Calu3 (cell line): Measurements from ENCODE around the gene TBKBP1. TPM values are rescaled to one million over a fixed set of nuclear protein-coding genes. Genes with fewer than 3 reads are reported as not detected.

Experiments
- BruUV-seq: library from RNA; stranded (reverse); fragments of 400-500 nt; replicated peaks from 2 replicates; lab custom pipeline; 2021; lab: Mats Ljungman, UMichigan
- CTCF ChIA-PET: fragments of 300-600 bp; sonication (Branson Sonifier 250); formaldehyde crosslinking; loops from one replicate; lab custom pipeline; 2022; ENCODE audit warnings: antibody characterized with exemption; lab: Charles Lee
- DNase-seq: peaks from one replicate; pipeline ENCODE4 v3.0.0; 2022
- H3K27ac Mint-ChIP-seq: one replicate; pipeline ENCODE4 v1.8.0; 2022; ENCODE audit warnings: mixed read lengths; ENCODE audit not compliant: unreplicated experiment
- H3K27me3 Mint-ChIP-seq: one replicate; pipeline ENCODE4 v1.8.0; 2022; ENCODE audit warnings: mixed read lengths; ENCODE audit not compliant: unreplicated experiment
- H3K36me3 Mint-ChIP-seq: one replicate; pipeline ENCODE4 v1.8.0; 2022; ENCODE audit warnings: mild to moderate bottlenecking, moderate library complexity, mixed read lengths; ENCODE audit not compliant: insufficient read depth, unreplicated experiment
- H3K4me1 Mint-ChIP-seq: one replicate; pipeline ENCODE4 v1.8.0; 2022; ENCODE audit warnings: mild to moderate bottlenecking, low read depth, mixed read lengths; ENCODE audit not compliant: unreplicated experiment
- H3K4me3 Mint-ChIP-seq: one replicate; pipeline ENCODE4 v1.8.0; 2022; ENCODE audit warnings: mild to moderate bottlenecking, low read depth, moderate library complexity, mixed read lengths; ENCODE audit not compliant: unreplicated experiment
- H3K9me3 Mint-ChIP-seq: one replicate; pipeline ENCODE4 v1.8.0; 2022; ENCODE audit warnings: low read depth, mixed read lengths; ENCODE audit not compliant: unreplicated experiment
- intact Hi-C: fragments of 100-400 bp; cut with micrococcal nuclease; formaldehyde crosslinking; loops from one replicate; pipeline ENCODE4 v1.10.0; 2022; ENCODE audit not compliant: unreplicated experiment
- total RNA-seq: library from RNA; stranded (reverse); gene quantifications from 2 replicates; pipeline ENCODE4 v1.2.3, GENCODE V29; 2022
- TF ChIP-seq, protein P1 (sequence below): fragments of 200-600 bp; IDR thresholded peaks from one replicate; pipeline ENCODE4 v1.8.0; 2022; ENCODE audit warnings: antibody characterized with exemption; ENCODE audit not compliant: unreplicated experiment

The TBKBP1 gene
- total RNA-seq, 1 experiment from 2014 or later = 6.4 TPM

DNA sequence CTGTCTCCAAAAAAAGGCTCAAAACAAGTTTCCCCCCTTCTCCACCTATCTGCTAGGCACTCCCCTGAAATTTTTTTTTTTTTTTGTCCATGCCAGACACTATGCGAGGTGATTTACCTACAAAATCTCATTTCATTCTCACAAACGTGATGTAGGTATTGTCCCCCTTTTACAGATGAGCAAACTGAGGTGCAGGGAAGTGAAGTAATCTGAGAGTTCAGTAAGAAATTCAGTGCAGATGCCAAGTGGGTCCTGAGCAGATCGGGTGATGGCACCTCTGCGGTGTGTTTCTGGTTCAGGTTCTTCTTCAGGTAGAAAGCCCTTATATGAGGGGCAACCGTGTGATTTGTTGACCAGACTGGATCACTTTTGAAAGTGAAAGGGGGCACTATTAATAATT lies 9.7 kb downstream of the TBKBP1 start:
- intact Hi-C loops = no loop called here
- no peak for DNase-seq
- H3K4me1 Mint-ChIP-seq = peaks cover 10% of the 10 kb centered on the region
- H3K27me3 Mint-ChIP-seq = peaks cover 67% of the 10 kb centered on the region
- no peaks in the 10 kb centered on the region for H3K9me3 Mint-ChIP-seq
- no peak overlapping the region for H3K27ac Mint-ChIP-seq
- CTCF ChIA-PET = interaction anchor here (0.7 kb wide), 1 partner anchor 118 kb away, joined by 3 read pairs; the partner anchor contains the start of gene OSBPL7
- TF ChIP-seq, protein P1, sequence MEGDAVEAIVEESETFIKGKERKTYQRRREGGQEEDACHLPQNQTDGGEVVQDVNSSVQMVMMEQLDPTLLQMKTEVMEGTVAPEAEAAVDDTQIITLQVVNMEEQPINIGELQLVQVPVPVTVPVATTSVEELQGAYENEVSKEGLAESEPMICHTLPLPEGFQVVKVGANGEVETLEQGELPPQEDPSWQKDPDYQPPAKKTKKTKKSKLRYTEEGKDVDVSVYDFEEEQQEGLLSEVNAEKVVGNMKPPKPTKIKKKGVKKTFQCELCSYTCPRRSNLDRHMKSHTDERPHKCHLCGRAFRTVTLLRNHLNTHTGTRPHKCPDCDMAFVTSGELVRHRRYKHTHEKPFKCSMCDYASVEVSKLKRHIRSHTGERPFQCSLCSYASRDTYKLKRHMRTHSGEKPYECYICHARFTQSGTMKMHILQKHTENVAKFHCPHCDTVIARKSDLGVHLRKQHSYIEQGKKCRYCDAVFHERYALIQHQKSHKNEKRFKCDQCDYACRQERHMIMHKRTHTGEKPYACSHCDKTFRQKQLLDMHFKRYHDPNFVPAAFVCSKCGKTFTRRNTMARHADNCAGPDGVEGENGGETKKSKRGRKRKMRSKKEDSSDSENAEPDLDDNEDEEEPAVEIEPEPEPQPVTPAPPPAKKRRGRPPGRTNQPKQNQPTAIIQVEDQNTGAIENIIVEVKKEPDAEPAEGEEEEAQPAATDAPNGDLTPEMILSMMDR = no peak
- H3K36me3 Mint-ChIP-seq = peaks cover 4% of the 10 kb centered on the region
- no peak overlapping the region for H3K4me3 Mint-ChIP-seq
- BruUV-seq = no TSS peak

DNA sequence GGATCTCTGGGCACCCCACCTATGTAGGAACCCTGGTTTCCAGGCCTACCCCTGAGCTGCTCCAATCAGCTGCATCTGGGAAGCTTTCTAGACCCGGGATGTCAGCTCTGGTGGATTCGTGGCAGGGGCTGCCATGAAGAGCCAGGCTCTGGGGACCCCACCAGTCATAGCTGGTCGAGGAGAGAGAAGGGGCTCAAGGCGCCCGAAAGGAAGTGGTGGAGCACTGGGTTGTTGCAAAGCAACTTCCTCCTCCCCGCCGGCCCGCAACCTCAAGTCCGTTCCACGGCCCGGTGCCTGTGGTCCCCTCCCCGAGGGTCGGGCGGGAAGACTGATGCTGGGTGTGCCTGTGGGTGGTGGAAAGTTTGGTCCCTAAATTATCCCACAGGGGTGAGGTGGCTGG lies 10.2 kb downstream of the TBKBP1 start:
- BruUV-seq = no TSS peak
- Mint-ChIP-seq H3K9me3 (no peaks in the 10 kb centered on the region), H3K27me3 (peaks cover 67% of the 10 kb centered on the region), H3K4me1 (peaks cover 10% of the 10 kb centered on the region), H3K36me3 (no peaks in the 10 kb centered on the region), H3K27ac (no peak overlapping the region), H3K4me3 (no peak overlapping the region)
- intact Hi-C loops = no loop called here
- TF ChIP-seq, protein P1 = no peak
- CTCF ChIA-PET = no interaction called here
- no peak for DNase-seq

DNA sequence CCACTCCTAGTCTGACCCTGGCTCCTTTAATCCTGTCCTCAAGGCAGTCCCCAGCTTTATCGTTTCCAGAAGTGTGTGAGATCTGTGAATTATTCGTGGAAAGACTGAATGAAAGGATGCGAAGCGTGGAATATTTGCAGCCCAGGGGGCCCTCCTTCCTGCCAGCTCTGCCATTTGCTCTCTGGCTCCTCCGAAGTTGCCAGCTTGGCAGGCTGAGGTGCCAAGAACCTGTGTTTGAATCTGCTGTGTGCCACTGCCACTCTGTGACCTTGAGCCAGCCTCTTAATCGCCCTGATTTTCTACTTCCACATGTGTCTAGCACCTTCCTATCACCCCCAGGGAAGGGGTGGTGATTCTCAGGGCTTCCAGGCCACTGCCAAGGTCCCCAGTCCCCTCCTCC lies 10.8 kb downstream of the TBKBP1 start:
- TF ChIP-seq, protein P1 = no peak
- intact Hi-C loops = no loop called here
- no TSS peak for BruUV-seq
- Mint-ChIP-seq H3K4me1 (peaks cover 10% of the 10 kb centered on the region), H3K4me3 (no peak overlapping the region), H3K27me3 (peaks cover 70% of the 10 kb centered on the region), H3K27ac (no peak overlapping the region), H3K9me3 (no peaks in the 10 kb centered on the region), H3K36me3 (no peaks in the 10 kb centered on the region)
- no peak for DNase-seq
- CTCF ChIA-PET = no interaction called here

DNA sequence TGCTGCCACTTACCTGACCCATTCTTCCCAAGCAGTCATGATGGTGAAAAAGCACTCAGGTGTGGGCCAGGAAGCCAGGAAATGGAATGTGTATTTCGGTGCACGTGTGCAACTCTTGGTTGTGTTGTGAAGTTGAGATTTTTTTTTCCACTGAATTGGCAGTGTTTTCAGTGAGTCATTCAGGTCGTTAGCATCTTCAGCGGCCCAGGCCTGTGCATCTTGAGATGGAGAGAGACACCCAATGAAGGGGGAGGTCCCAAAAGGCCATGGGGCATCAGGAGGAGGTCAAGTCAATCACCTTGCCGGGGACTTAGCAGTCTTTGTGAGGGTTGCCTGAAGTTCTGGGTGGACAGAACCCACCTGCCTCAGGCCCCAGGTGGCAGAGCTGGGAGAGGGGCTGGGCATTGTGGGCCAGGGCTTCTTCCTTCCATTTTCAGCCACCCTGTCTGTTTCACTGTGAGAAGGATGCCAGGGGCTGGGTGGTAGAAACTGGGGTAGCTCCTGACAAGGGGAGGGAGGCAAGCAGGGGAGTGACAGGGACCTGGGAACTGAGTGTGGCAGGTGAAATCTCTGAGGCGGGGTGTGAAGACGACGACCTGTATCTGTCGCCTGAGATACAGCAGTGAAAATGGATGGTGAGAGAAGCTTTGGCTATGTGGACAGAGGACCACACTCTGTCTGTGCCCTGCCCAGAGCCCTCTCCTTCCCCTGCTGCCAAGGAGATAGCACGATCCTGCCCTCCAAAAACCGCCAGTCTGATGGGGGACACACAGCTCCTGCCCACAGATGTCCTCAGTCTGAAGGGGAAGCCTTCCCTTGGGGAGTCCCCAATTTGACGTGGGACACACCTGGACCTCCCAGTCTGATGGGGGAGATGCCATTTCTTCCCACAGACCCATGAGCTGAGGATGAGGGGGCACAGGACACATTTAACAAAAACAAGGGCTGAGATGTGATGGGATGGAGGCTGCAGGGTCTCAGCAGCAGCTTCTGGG lies 11.9 kb downstream of the TBKBP1 start:
- no peak for DNase-seq
- H3K27ac Mint-ChIP-seq = no peak overlapping the region
- BruUV-seq = no TSS peak

More for the DNA sequence above, 11.9 kb downstream of the TBKBP1 start:
- peaks cover 10% of the 10 kb centered on the region for H3K4me1 Mint-ChIP-seq
- H3K36me3 Mint-ChIP-seq = no peaks in the 10 kb centered on the region
- H3K27me3 Mint-ChIP-seq = peaks cover 78% of the 10 kb centered on the region
- intact Hi-C loops = no loop called here
- TF ChIP-seq, protein P1 = no peak
- H3K9me3 Mint-ChIP-seq = no peaks in the 10 kb centered on the region
- H3K4me3 Mint-ChIP-seq = no peak overlapping the region
- CTCF ChIA-PET = interaction anchor here (0.5 to 2.1 kb wide), 3 partner anchors 13 to 78 kb away, joined by 3 to 8 read pairs (median 3); partner anchors contain the start of gene KPNB1
